Motor neuron (in vitro differentiated cells): ENCODE results near the gene PC. TPM values are rescaled to one million over a fixed set of nuclear protein-coding genes. Genes with fewer than 3 reads are reported as not detected.
A peak's percentile ranks its signal among the peaks of the same experiment; 100 is the strongest.
"Not testable (repeated sequence)": the region's sequence is repeated elsewhere in the genome, so short reads cannot be mapped to it uniquely, and the experiment has no call there.

Source experiments
- ATAC-seq, 8 experiments: fragments of 200-7000 bp; cut with Tn5 transposase; replicated peaks in 6 of 8; 2 replicates each; pipeline ENCODE4 v1.8.0; 2021; ENCODE audit warnings: mild to moderate bottlenecking in 8 of 8, moderate library complexity in 8 of 8
- H3K27ac ChIP-seq, 2 donors: fragments of 250-450 bp; sonication (Bioruptor Pico); 2 replicates each; pipeline ENCODE4 v1.9.0; 2021; ENCODE audit warnings: antibody characterized with exemption in 2 of 2, mild to moderate bottlenecking in 2 of 2, moderate library complexity in 1 of 2
- H3K4me1 ChIP-seq, 2 donors: fragments of 250-450 bp; sonication (Bioruptor Pico); replicated peaks in 1 of 2; 2 replicates each; pipeline ENCODE4 v1.6.1; 2021; ENCODE audit warnings: antibody characterized with exemption in 2 of 2, mild to moderate bottlenecking in 2 of 2, moderate library complexity in 1 of 2
- H3K4me3 ChIP-seq, 5 donors: fragments of 250-450 bp; sonication (Bioruptor Pico); 2 replicates each; pipeline ENCODE4 v1.9.0; 2021; ENCODE audit warnings: antibody characterized with exemption in 5 of 5, mild to moderate bottlenecking in 5 of 5, moderate library complexity in 4 of 5
- WGBS, 10 experiments: fragments of 450-650 bp; shearing (Covaris generic); methylation state at CpG; one replicate each; pipeline ENCODE4 v1.0.0; 2022; 5-methylcytosine and 5-hydroxymethylcytosine counted together
- in situ Hi-C, 9 experiments: fragments of 400-800 bp; cut with MboI; loops; one replicate each; pipeline ENCODE4 v1.15.0; 2021; ENCODE audit warnings: low sequenced_read_pairs in 9 of 9, low pct_unique_long_range_greater_than_20kb in 2 of 9; ENCODE audit not compliant: unreplicated experiment in 9 of 9
- total RNA-seq, 8 experiments: library from RNA; unstranded; fragments of 300-600 nt; gene quantifications; 2 replicates each; pipeline versions ENCODE4 v1.2.3 to v1.2.4, GENCODE V29; 2022

The PC gene
- total RNA-seq, 8 experiments from 2014 or later = 8.7 to 31.9 (median 20.0) TPM

DNA sequence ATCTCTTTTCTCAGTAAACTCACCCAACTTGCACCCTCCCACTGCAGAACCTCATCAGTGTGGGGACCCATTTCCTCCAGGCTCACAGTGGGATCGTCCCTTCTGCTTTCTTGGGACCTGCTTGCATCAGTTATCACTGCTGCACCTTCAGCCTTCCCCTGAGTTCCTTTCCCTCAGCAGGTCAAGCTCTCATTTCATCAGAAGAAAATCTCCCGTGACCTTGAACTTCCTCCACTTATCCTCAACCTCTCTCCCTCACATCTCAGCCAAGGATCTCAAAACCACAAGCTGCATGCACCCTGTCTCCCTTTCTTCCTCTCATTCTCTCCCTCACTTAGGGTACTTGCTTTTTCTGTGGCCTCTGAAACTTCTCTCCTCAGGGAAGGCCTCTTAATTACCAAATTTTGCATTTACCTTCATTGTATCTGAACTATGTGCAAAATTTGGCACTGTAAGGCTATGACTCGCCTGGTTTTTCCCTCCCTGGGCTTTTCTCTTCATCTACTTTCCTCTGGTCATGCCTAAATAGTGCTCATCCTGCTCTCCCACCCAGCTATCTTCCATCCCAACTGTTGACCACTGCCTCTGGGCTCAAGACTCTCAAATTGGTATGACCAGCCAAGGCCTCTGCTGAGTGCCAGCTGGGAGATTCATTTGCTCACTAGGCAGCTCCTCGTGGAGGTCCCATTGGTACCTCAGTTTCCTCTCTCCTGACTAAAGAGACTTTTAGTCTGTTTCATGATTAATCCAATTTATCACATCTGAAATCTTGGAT lies 117.7 kb downstream of the PC start:
- H3K4me3 ChIP-seq = no peak overlapping the region
- 62 to 100% (median 91%) methylated on average over 1 to 4 of the region's 4 CpGs for WGBS, 10 experiments
- ATAC-seq = no peak
- in situ Hi-C loops = loop anchor here in 1 of 9 experiments (25.0 kb wide), 1 partner anchor 428 kb away; the partner anchor contains the start of gene NPAS4
- no peak overlapping the region for H3K27ac ChIP-seq
- H3K4me1 ChIP-seq = peaks cover 15 to 16% of the 10 kb centered on the region in 2 donors

DNA sequence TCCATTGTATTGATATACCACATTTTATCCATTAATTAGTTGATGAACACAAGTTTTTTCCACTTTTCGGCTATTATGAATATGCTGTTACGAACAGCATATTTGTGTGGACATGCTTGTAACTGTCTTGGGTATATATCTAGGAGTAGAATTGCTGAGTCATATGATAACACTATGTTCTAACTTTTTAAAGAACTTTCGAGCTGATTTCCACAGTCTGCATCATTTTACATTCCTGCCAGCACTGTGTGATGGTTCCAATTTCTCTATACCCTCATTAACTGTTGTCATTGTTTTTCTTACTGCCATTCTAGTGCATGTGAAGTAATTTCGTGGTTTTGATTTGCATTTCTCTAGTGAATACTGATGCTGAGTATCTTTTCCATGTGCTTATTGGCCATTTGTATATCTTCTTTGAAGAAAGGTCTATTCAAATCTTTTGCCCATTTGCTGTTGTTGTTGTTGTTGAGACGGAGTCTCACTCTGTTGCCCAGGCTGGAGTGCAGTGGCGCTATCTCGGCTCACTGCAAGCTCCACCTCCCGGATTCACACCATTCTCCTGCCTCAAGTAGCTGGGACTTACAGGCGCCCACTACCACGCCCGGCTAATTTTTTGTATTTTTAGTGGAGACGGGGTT lies 122.3 kb downstream of the PC start:
- in situ Hi-C loops = loop anchor here in 4 of 9 experiments (10.0 to 25.0 kb wide), 2 partner anchors 141 to 424 kb away; partner anchors contain the start of gene NPAS4 (in 1 of the 4)
- ATAC-seq = peak in 2 of 8 experiments; percentile 28 to 59
- Histone ChIP-seq H3K4me1 (no peaks in the 10 kb centered on the region), H3K27ac (no peak overlapping the region), H3K4me3 (no peak overlapping the region)
- 37 to 100% (median 84%) methylated on average over 1 to 9 of the region's 12 CpGs for WGBS, 10 experiments

GRCh38 chr11:66834943-66835342 lies 123.2 kb downstream of the PC start:
- in situ Hi-C loops = loop anchor here in 5 of 9 experiments (5.0 to 25.0 kb wide), 3 partner anchors 140 to 423 kb away; partner anchors contain the start of gene NPAS4 (in 1 of the 5)
- no peak overlapping the region for H3K27ac ChIP-seq
- no peak for ATAC-seq
- H3K4me1 ChIP-seq = no peaks in the 10 kb centered on the region
- 67 to 100% (median 91%) methylated on average over 1 to 4 of the region's 5 CpGs; no CpG with 5 or more reads in 2 of the 10 experiments for WGBS, 10 experiments
- no peak overlapping the region for H3K4me3 ChIP-seq

GRCh38 chr11:66834539-66834845 lies 123.7 kb downstream of the PC start:
- ATAC-seq = no peak
- Histone ChIP-seq H3K4me1 (no peaks in the 10 kb centered on the region), H3K27ac (no peak overlapping the region), H3K4me3 (no peak overlapping the region)
- WGBS, 10 experiments = 0 to 100% (median 63%) methylated on average over 1 to 4 of the region's 4 CpGs; no CpG with 5 or more reads in 2 of the 10 experiments
- in situ Hi-C loops = loop anchor here in 5 of 9 experiments (5.0 to 25.0 kb wide), 3 partner anchors 140 to 422 kb away; partner anchors contain the start of gene NPAS4 (in 1 of the 5)

GRCh38 chr11:66824573-66824972 lies 133.6 kb downstream of the PC start:
- not testable (repeated sequence) for H3K27ac ChIP-seq, H3K4me1 ChIP-seq, H3K4me3 ChIP-seq, ATAC-seq
- in situ Hi-C loops = loop anchor here in 1 of 9 experiments (25.0 kb wide), 1 partner anchor 112 kb away; no protein-coding TSS in a partner anchor
- WGBS, 10 experiments = 100% methylated on average over 1 of the region's 4 CpGs; no CpG with 5 or more reads in 9 of the 10 experiments

DNA sequence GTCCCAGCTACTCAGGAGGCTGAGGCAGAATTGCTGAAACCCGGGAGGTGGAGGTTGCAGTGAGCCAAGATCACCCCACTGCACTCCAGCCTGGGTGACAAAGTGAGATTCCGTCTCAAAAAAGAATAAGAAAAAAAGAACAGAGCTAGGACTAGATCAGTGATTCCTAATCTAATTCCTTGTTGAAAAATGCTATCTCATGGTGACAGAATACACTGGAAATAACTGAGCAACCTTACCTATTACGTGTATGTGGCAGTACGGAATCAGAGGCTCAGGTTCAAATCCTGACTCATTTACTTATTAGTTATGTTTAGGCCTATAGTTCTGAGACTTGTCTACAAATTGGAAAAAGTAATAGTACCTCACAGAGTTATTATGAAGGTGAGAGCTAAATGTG lies 134.5 kb downstream of the PC start:
- in situ Hi-C loops = loop anchor here in 1 of 9 experiments (25.0 kb wide), 1 partner anchor 111 kb away; no protein-coding TSS in a partner anchor
- no peak overlapping the region for H3K4me3 ChIP-seq
- H3K27ac ChIP-seq = no peak overlapping the region
- H3K4me1 ChIP-seq = no peaks in the 10 kb centered on the region
- WGBS, 10 experiments = 83 to 100% (median 100%) methylated on average over 1 to 3 of the region's 4 CpGs; no CpG with 5 or more reads in 3 of the 10 experiments
- no peak for ATAC-seq

DNA sequence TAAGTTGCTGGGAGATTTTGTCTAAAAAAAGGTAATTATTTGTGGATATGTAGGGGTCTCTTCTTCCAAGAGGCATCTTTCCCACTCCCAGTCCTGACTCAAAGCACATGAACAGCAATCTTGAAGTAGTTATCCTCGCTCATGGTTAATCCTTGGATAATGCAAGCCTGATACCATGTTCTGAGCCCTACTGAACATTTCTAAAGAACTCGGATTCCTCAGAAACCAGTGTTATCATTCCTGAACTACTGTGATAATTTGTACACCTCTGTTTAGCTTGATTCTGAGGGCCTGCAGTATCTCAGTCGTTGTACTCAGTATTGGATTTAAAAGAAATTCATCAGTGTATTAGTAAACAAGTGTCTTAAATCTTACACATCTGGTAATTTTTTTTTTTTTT lies 137.3 kb downstream of the PC start:
- ATAC-seq = no peak
- Histone ChIP-seq H3K4me3 (no peak overlapping the region), H3K27ac (no peak overlapping the region), H3K4me1 (no peaks in the 10 kb centered on the region)
- in situ Hi-C loops = loop anchor here in 1 of 9 experiments (25.0 kb wide), 1 partner anchor 109 kb away; no protein-coding TSS in a partner anchor
- WGBS, 10 experiments = 27 to 100% (median 76%) methylated on average over 1 to 3 of the region's 3 CpGs; no CpG with 5 or more reads in 2 of the 10 experiments

- in situ Hi-C loops = loop anchor here in 1 of 9 experiments (25.0 kb wide), 1 partner anchor 108 kb away; no protein-coding TSS in a partner anchor
- 57 to 100% (median 71%) methylated on average over 1 to 3 of the region's 3 CpGs; no CpG with 5 or more reads in 4 of the 10 experiments for WGBS, 10 experiments
- H3K4me3 ChIP-seq = no peak overlapping the region
- no peak overlapping the region for H3K27ac ChIP-seq
- H3K4me1 ChIP-seq = no peaks in the 10 kb centered on the region
- ATAC-seq = no peak
These were observed 137.8 kb downstream of the PC start for GRCh38 chr11:66820381-66820780.

DNA sequence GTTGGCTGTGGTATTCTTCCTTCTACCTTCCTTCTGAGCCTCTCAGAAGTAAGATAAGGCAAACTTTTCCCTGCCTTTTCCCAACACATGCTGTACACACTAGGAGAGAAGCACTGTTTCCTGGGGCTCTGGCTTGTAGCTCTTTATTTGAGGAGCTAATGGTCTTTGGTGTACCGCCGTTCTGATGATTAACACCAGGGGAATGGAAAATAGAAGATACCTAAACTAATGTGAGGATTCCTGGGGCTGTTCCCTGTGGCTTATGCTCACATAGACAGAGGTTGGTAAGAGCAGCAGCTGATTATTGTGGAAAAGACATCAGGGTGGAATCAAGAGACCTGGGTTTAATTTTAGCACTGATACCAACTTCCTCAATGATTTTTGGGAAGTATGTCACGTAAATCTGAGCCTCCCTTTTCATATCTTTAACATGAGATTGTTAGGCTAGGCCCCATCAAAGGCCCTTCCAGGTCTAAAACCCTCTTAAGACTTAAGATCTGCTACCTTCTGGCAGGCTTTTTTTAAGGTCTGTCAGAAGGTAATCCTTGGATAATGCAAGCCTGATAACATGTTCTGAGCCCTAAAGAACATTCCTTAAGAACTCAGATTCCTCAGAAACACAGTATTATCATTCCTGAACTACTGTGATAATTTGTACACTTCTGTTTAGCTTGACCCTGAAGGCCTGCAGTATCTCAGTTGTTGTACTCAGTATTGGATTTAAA lies 139.8 kb downstream of the PC start:
- in situ Hi-C loops = loop anchor here in 1 of 9 experiments (25.0 kb wide), 1 partner anchor 106 kb away; no protein-coding TSS in a partner anchor
- WGBS, 10 experiments = 83 to 100% (median 92%) methylated on average over 1 to 3 of the region's 3 CpGs; no CpG with 5 or more reads in 5 of the 10 experiments
- Histone ChIP-seq H3K27ac (no peak overlapping the region), H3K4me3 (no peak overlapping the region), H3K4me1 (no peaks in the 10 kb centered on the region)
- ATAC-seq = no peak

GRCh38 chr11:66815646-66816045 lies 142.5 kb downstream of the PC start:
- WGBS, 10 experiments = 0 to 100% (median 73%) methylated on average over 1 of the region's 1 CpG; no CpG with 5 or more reads in 4 of the 10 experiments
- H3K4me1 ChIP-seq = no peaks in the 10 kb centered on the region
- no peak overlapping the region for H3K27ac ChIP-seq
- in situ Hi-C loops = loop anchor here in 1 of 9 experiments (25.0 kb wide), 1 partner anchor 103 kb away; no protein-coding TSS in a partner anchor
- no peak overlapping the region for H3K4me3 ChIP-seq
- peak in 2 of 8 experiments; percentile 40 to 43 for ATAC-seq

GRCh38 chr11:66814678-66815077 lies 143.5 kb downstream of the PC start:
- in situ Hi-C loops = loop anchor here in 1 of 9 experiments (25.0 kb wide), 1 partner anchor 102 kb away; no protein-coding TSS in a partner anchor

GRCh38 chr11:66810576-66811185 lies 147.5 kb downstream of the PC start:
- in situ Hi-C loops = loop anchor here in 1 of 9 experiments (25.0 kb wide), 1 partner anchor 98 kb away; no protein-coding TSS in a partner anchor
- ATAC-seq = no peak
- Histone ChIP-seq H3K4me1 (no peaks in the 10 kb centered on the region), H3K4me3 (no peak overlapping the region), H3K27ac (no peak overlapping the region)
- WGBS, 10 experiments = 82 to 100% (median 92%) methylated on average over 1 of the region's 1 CpG; no CpG with 5 or more reads in 6 of the 10 experiments

More at GRCh38 chr11:66814678-66815077, 143.5 kb downstream of the PC start:
- Histone ChIP-seq H3K27ac (no peak overlapping the region), H3K4me1 (no peaks in the 10 kb centered on the region), H3K4me3 (no peak overlapping the region)
- 59 to 85% (median 77%) methylated on average over 2 to 5 of the region's 5 CpGs; no CpG with 5 or more reads in 3 of the 10 experiments for WGBS, 10 experiments
- no peak for ATAC-seq
